GM12801 (cell line): ENCODE data around the gene KLK2.

ENCODE experiments used
- TF ChIP-seq, protein P1 (sequence below): IDR thresholded peaks from one replicate; pipeline ENCODE4 v1.5.1; 2011; ENCODE audit warnings: control low read depth; ENCODE audit not compliant: insufficient read length; ENCODE audit errors: extremely low read depth

KLK2 gene

DNA sequence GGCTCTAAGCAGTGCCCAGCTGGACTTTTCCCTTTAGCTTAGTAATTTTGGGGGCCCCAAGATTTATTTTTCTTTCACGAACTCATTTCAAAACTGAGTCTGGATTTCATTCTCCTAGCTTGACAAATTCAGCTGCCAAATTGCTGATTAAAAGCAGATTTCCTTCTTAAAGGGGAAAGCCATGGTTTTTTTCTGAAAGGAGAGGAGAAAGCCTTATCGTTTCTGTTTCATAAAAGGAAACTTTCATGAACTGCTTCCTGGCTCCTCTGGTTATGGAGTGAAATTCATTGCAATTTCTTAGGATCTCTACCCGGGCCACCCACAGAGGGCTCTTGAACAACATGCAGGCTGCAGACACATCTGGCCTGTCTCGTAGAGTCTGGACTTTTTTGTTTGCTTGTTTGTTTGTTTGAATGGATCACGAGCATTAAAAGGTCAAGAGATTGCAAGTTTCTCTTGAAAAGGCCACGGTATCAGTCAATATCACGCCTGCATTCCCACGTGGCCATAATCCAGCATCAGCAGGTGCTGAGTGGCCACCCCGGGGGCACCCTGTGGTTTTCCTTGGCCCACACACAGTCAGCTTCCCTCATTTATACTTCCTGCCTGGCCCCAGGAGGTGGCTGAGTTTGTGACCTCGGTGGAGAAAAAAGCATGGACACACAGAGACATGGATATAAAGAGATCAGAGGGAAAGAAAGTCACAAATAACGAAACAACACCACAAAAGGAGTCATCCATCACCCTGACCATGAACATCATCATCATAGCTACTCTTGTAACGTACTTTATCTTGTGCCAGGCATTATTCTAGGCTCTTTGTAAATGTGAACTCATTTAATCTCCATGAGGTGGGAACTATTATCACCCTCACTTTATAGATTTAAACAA is 48.4 kb downstream of the KLK2 start:
- TF ChIP-seq, protein P1, sequence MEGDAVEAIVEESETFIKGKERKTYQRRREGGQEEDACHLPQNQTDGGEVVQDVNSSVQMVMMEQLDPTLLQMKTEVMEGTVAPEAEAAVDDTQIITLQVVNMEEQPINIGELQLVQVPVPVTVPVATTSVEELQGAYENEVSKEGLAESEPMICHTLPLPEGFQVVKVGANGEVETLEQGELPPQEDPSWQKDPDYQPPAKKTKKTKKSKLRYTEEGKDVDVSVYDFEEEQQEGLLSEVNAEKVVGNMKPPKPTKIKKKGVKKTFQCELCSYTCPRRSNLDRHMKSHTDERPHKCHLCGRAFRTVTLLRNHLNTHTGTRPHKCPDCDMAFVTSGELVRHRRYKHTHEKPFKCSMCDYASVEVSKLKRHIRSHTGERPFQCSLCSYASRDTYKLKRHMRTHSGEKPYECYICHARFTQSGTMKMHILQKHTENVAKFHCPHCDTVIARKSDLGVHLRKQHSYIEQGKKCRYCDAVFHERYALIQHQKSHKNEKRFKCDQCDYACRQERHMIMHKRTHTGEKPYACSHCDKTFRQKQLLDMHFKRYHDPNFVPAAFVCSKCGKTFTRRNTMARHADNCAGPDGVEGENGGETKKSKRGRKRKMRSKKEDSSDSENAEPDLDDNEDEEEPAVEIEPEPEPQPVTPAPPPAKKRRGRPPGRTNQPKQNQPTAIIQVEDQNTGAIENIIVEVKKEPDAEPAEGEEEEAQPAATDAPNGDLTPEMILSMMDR, result no peak

DNA sequence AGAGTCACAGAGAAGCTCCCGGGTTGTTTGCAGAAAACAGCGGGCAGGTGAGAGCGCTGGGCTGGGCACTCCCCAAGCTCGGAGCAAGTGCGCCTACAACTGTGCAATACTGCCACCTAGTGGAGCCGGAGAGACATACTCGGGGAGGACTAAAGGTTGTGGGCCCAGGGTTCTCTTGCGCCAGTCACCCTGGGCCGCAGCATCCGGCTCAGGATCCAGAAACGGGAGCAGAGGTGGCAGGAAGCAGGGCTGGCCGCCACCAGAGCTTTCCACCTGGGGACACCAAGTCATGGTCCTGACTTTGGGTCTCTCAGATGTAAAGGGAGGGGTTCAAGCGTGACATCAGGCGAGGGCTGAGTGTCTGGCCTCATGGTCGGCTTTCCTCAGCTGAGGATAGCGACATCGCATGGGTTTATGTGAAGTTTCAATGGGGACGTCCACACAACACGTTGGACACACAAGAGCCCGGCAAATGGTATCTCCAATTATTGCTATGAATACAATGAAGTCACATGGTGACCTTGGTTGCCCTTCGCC is 49.1 kb downstream of the KLK2 start:
- TF ChIP-seq, protein P1, result no peak

DNA sequence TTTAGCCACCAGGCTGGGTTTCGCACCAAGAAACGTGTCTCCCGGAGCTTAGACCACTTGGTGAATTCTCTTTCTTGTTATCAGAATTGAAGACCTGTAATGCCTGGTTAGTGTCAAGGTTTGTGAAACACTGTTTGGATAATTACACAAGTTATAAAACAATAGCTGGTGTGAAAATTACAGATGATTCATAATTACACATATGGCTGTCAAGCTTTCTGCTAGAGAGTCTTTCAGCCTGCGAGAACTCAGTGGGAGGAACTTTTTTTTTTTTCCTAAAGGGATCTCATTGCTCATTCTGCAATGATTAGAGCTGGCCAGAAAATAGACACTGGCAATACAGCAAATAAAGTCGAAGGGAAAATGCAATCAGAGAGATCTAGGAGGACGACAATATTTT is 51.3 kb downstream of the KLK2 start:
- TF ChIP-seq, protein P1, result no peak

DNA sequence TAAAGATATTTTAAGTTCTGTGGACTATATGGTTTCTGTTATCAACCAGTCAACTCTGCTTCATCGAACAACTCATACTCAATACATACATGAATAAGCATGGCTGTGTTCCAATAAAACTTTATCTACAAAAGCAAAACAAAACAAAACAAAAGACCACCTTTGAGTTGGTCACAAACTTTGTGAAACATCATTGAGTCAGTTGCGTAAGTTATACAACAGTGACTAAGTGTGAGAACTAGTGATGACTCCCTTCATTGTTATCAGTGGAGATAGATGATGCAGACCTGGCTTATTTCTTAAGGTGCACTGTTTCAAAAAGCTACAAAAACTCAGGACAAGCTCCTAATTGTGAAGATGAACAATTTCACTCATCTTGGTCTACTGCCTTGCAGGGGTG is 52.5 kb downstream of the KLK2 start:
- TF ChIP-seq, protein P1, result no peak

DNA sequence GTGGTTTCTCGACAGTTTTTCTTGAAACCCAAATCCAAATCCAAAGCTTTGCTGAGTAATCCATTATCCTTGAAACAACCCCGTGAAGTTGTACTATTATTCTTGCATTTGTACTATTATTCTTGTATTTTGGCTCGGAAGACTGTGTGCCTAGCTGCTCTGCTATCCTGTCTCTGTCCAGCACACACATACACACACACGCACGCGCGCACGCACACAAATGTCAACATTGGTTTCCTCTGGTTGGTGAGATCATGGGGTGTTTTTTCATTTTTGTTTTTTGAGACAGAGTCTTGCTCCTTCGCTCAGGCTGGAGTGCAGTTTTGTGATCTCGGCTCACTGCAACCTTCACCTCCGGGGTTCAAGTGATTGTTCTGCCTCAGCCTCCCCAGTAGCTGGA is 52.9 kb downstream of the KLK2 start:
- TF ChIP-seq, protein P1, result no peak

DNA sequence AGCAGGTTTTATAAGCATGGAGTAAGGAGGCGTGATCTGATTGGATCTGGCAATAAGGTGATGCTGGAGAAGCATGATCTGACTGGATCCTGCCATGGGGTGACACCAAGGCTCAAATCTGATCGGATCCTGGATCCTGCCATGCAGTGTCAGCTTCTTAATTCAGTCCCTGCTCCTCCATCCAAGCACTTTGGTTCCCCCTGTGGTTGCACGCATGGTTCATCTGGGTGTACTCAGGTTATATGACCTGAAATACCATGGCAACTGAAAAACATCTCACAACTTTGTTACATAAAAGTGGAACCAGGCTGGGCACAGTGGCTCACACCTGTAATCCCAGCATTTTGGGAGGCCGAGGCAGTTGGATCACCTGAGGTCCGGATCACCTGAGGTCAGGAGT is 55.6 kb downstream of the KLK2 start:
- TF ChIP-seq, protein P1, result no peak
